ENCODE results near the gene PRSS36. TPM values are rescaled to one million over a fixed set of nuclear protein-coding genes. Genes with fewer than 3 reads are reported as not detected.
"Not testable (repeated sequence)": the region's sequence is repeated elsewhere in the genome, so short reads cannot be mapped to it uniquely, and the experiment has no call there.

The PRSS36 gene
- total RNA-seq, 1 donor from 2014 or later = 6.6 TPM

DNA sequence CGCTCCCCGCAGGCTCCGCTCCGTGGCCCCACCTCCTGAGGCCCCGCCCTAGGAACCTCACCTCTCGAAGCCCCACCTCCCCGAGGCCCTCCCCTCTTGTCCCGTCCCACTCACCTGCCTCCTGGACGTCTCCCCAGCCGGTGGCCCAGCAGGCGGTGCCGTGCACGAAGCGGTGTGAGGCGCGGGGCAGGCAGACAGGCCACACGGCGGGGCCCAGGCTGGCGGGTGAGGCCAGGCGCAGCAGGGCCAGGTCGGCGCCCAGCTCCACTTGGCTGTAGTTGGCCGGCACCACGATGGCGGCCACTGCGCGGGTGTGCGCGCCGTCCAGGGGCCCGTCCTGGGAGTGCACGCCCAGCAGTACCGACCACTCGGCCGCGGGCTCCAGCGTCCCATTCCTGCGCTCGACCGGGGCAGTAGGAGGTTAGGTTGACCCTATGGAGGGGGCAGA lies 1.6 kb downstream of the PRSS36 start:
- DNase-seq = peak; percentile 87
- intact Hi-C loops (cut with DNase I) = no loop called here
- Histone ChIP-seq H3K27me3 (ENCODE audit: low read depth) (peaks cover 8% of the 10 kb centered on the region), H3K4me3 (peak overlapping the region; percentile 17), H3K4me1 (no peaks in the 10 kb centered on the region), H3K27ac (no peak overlapping the region), H3K36me3 (no peaks in the 10 kb centered on the region), H3K9me3 (no peaks in the 10 kb centered on the region)
- peak; percentile 89 to 94 for ATAC-seq
- no peak for TF ChIP-seq CTCF (IDR thresholded peaks at IDR 0.05)

GRCh38 chr16:31147574-31147973 lies 2.3 kb downstream of the PRSS36 start:
- ATAC-seq = no peak
- Histone ChIP-seq H3K9me3 (no peaks in the 10 kb centered on the region), H3K4me3 (no peak overlapping the region), H3K27me3 (ENCODE audit: low read depth) (peaks cover 8% of the 10 kb centered on the region), H3K4me1 (peaks cover 6% of the 10 kb centered on the region), H3K27ac (no peak overlapping the region), H3K36me3 (no peaks in the 10 kb centered on the region)
- intact Hi-C loops (cut with DNase I) = no loop called here
- no peak for DNase-seq
- no peak for TF ChIP-seq CTCF (IDR thresholded peaks at IDR 0.05)

DNA sequence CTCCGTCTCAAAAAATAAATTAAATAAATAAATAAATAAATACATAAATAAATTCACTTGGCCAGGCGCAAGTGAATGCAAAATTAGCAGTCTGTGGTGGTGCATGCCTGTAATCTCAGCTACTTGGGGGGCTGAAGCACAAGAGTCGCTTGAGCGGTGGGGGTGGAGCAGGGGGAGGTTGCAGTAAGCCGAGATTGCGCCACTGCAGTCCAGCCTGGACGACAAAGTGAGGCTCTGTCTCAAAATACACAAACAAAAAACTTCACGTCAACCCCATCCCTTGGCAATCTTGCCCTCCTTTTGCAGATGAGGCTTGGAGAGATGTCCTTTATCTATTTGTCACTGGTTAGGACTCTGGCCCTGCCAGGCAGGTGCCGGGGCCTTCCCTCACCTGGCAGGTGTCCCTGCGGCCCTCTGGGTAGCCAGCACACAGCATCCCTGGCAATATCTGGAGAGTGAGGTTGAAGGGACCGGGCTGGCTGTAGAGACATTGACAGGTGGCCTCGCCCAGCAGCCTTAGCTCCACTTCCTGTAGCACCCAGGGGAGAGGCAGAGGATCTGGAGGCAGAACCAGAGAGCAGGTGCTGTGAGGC lies 4.4 kb downstream of the PRSS36 start:
- H3K4me1 ChIP-seq = peaks cover 22% of the 10 kb centered on the region
- no peaks in the 10 kb centered on the region for H3K36me3 ChIP-seq
- DNase-seq (no peak), ATAC-seq (no peak)
- TF ChIP-seq CTCF (IDR thresholded peaks at IDR 0.05) = no peak
- no peak overlapping the region for H3K4me3 ChIP-seq
- no peak overlapping the region for H3K27ac ChIP-seq
- H3K9me3 ChIP-seq = no peaks in the 10 kb centered on the region
- peaks cover 8% of the 10 kb centered on the region for H3K27me3 ChIP-seq (ENCODE audit: low read depth)
- intact Hi-C loops (cut with DNase I) = no loop called here

- DNase-seq; H3K27ac ChIP-seq; ATAC-seq; H3K4me3 ChIP-seq; H3K27me3 ChIP-seq (ENCODE audit: low read depth); H3K36me3 ChIP-seq; H3K9me3 ChIP-seq; intact Hi-C loops (cut with DNase I): not testable (repeated sequence)
- peaks cover 26% of the 10 kb centered on the region for H3K4me1 ChIP-seq
Observed at GRCh38 chr16:31144418-31144817, 5.4 kb downstream of the PRSS36 start.

GRCh38 chr16:31143694-31144148 lies 6.1 kb downstream of the PRSS36 start:
- intact Hi-C loops (cut with DNase I) = no loop called here
- H3K4me3 ChIP-seq = no peak overlapping the region
- ATAC-seq = no peak
- no peak overlapping the region for H3K27ac ChIP-seq
- H3K27me3 ChIP-seq (ENCODE audit: low read depth) = peaks cover 8% of the 10 kb centered on the region
- no peaks in the 10 kb centered on the region for H3K36me3 ChIP-seq
- DNase-seq = no peak
- peaks cover 31% of the 10 kb centered on the region for H3K4me1 ChIP-seq
- TF ChIP-seq CTCF (IDR thresholded peaks at IDR 0.05) = no peak
- no peaks in the 10 kb centered on the region for H3K9me3 ChIP-seq

GRCh38 chr16:31143011-31143693 lies 6.7 kb downstream of the PRSS36 start:
- TF ChIP-seq CTCF (IDR thresholded peaks at IDR 0.05) = no peak
- intact Hi-C loops (cut with DNase I) = no loop called here
- peaks cover 4% of the 10 kb centered on the region for H3K27me3 ChIP-seq (ENCODE audit: low read depth)
- ATAC-seq (no peak), DNase-seq (no peak)
- peak overlapping the region; percentile 59 for H3K4me3 ChIP-seq
- H3K9me3 ChIP-seq = no peaks in the 10 kb centered on the region
- peak overlapping the region; percentile 91 for H3K27ac ChIP-seq
- H3K36me3 ChIP-seq = no peaks in the 10 kb centered on the region
- H3K4me1 ChIP-seq = peaks cover 37% of the 10 kb centered on the region
